Cardiac muscle cell (in vitro differentiated cells and primary cell): ENCODE measurements around the gene NISCH. TPM values are rescaled to one million over a fixed set of nuclear protein-coding genes. Genes with fewer than 3 reads are reported as not detected.
A peak's percentile ranks its signal among the peaks of the same experiment; 100 is the strongest.

Experiments
- DNase-seq, 2 donors: peaks; one replicate each; pipeline versions ENCODE4 v3.0.0 to v3.0.0-alpha.2; 2010 to 2017; ENCODE audit warnings: low read depth in 1 of 2, low spot score in 1 of 2
- H3K27ac ChIP-seq: fragments of 200-600 bp; sonication (generic); 2 replicates; pipeline ENCODE4 v1.5.1; 2016
- H3K27me3 ChIP-seq: fragments of 200-600 bp; sonication (generic); 2 replicates; pipeline ENCODE4 v1.6.0; 2016; ENCODE audit warnings: control low read depth
- H3K36me3 ChIP-seq: fragments of 200-600 bp; sonication (generic); 2 replicates; pipeline ENCODE4 v1.5.1; 2016; ENCODE audit warnings: control low read depth
- H3K4me1 ChIP-seq: fragments of 200-600 bp; sonication (generic); 2 replicates; pipeline ENCODE4 v1.8.1; 2017; ENCODE audit warnings: low read depth, mild to moderate bottlenecking, mixed run types
- H3K4me3 ChIP-seq: fragments of 200-600 bp; sonication (generic); 2 replicates; pipeline ENCODE4 v1.5.1; 2016; ENCODE audit warnings: mild to moderate bottlenecking
- H3K9me3 ChIP-seq: fragments of 200-600 bp; sonication (generic); 2 replicates; pipeline ENCODE4 v1.5.1; 2017; ENCODE audit warnings: low read depth, mild to moderate bottlenecking, control low read depth
- CTCF ChIP-seq: IDR thresholded peaks from 2 replicates; pipeline ENCODE4 v1.5.1; 2012; ENCODE audit warnings: low read depth, mild to moderate bottlenecking, low read length
- polyA plus RNA-seq: library from polyadenylated mRNA; unstranded; fragments of >200 nt; fragmentation: Nextera tagmentation; extraction: Ambion mirVana; gene quantifications from 2 replicates; pipeline ENCODE4 v1.2.1, GENCODE V29; 2016
- total RNA-seq: library from RNA; depleted of rRNA; stranded (reverse); fragments of >200 nt; gene quantifications from 2 replicates; pipeline ENCODE4 v1.2.3, GENCODE V29; 2016

Gene NISCH
- total and polyA plus RNA-seq, 2 experiments from 2014 or later = 80.8 to 205 TPM

- Histone ChIP-seq H3K27me3 (no peaks in the 10 kb centered on the region), H3K4me3 (no peak overlapping the region), H3K4me1 (peaks cover 25% of the 10 kb centered on the region), H3K27ac (peak overlapping the region; percentile 85), H3K36me3 (no peaks in the 10 kb centered on the region), H3K9me3 (no peaks in the 10 kb centered on the region)
- peak in 1 of 2 donors; percentile 66 for DNase-seq
- no peak for TF ChIP-seq CTCF
Observed at GRCh38 chr3:52432691-52433141, 22.7 kb upstream of the NISCH start.

DNA sequence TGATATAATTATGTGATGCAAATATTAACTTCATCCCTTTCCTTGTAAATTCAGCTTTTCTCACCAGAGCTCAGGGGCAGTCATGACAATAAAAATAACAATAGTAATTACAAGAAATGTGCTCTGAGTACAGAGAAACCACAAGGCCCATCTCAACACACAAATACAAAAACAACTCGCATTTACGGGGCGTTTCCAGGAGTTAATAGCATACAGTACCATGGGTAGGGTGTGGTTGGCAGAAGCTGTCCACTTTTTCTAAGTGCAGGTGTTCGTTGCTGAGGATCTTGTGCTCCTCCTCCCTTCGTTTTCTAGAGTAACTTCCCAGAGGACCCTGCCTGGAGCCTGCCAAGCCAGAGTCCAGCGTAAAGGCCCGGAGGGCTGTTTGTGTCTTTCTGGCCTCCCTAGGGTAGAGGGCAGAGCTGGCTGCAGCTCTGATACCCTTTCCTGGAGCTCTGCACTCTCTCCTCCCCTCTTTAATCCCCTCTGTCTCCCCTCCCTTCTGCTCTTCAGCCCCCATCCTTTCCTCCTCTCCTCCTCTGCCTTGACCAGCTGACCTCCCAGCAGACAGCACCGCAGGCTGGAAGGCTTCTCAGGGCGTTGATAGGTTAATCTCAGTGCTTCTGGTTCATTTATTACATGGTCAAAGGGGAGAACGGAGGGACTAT, 21.9 kb upstream of the NISCH start:
- no peak overlapping the region for H3K4me3 ChIP-seq
- peaks cover 25% of the 10 kb centered on the region for H3K4me1 ChIP-seq
- peak; percentile 30 to 69 for DNase-seq
- no peaks in the 10 kb centered on the region for H3K27me3 ChIP-seq
- peak overlapping the region; percentile 85 for H3K27ac ChIP-seq
- no peaks in the 10 kb centered on the region for H3K36me3 ChIP-seq
- H3K9me3 ChIP-seq = no peaks in the 10 kb centered on the region
- TF ChIP-seq CTCF = no peak

DNA sequence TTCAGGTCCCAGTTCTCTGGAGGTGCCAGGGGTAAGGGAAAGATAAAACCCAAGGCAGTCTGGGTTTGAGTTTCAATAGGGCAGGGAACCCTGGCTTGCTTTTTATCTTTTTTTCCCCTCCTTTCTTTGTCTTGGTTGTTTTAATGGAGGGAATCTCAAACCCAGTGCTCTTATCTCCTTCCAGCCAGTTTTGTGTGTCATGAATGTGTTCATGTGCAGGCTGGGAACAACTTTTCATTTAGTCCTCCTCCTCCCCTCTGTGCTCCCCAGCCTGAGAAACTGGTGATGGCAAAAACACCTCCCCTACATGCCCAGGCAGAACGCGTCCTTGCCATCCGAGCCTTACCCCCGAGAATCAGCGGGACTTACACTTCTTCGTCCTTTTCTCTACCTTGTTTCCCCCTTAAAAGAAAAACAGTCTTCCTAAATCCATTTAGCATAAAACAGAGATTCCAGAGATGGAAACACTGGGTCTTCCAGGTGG, 21.4 kb upstream of the NISCH start:
- TF ChIP-seq CTCF = no peak
- H3K4me1 ChIP-seq = peaks cover 25% of the 10 kb centered on the region
- H3K27me3 ChIP-seq = no peaks in the 10 kb centered on the region
- peak overlapping the region; percentile 85 for H3K27ac ChIP-seq
- no peak for DNase-seq
- H3K9me3 ChIP-seq = no peaks in the 10 kb centered on the region
- H3K36me3 ChIP-seq = no peaks in the 10 kb centered on the region
- no peak overlapping the region for H3K4me3 ChIP-seq

DNA sequence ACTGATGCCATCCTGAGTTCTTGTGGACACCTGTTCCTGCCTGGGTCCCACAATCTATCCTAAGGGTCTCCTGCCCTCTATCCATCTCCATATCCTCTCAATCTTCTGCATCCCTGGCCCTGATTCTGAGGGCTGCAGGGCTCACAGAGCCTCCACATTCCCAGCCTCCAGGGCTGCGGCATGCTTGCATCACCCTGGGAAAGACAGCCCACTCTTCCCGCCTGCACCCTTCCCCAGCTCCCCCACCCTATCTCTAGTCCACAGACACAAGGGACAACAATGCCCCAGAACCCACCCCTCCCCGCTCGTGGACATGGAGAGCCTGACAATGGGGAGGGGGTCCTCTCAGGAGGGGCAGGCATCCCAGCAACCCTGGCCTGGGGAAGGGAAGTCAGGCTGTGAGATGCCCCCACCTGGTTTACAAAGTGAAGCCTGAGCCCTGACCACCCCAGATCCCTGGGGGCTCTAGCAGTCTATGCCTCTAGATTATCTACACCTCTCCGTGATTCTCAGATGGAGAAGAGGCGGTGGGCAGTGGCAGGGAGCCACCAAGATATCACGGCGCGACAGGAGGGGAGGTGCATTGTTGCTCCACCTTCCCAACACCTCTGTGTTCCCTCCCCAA, 20.8 kb upstream of the NISCH start:
- Histone ChIP-seq H3K36me3 (no peaks in the 10 kb centered on the region), H3K4me1 (peaks cover 25% of the 10 kb centered on the region), H3K9me3 (no peaks in the 10 kb centered on the region), H3K4me3 (no peak overlapping the region), H3K27ac (peak overlapping the region; percentile 85), H3K27me3 (no peaks in the 10 kb centered on the region)
- no peak for TF ChIP-seq CTCF
- peak in 1 of 2 donors; percentile 29 for DNase-seq

DNA sequence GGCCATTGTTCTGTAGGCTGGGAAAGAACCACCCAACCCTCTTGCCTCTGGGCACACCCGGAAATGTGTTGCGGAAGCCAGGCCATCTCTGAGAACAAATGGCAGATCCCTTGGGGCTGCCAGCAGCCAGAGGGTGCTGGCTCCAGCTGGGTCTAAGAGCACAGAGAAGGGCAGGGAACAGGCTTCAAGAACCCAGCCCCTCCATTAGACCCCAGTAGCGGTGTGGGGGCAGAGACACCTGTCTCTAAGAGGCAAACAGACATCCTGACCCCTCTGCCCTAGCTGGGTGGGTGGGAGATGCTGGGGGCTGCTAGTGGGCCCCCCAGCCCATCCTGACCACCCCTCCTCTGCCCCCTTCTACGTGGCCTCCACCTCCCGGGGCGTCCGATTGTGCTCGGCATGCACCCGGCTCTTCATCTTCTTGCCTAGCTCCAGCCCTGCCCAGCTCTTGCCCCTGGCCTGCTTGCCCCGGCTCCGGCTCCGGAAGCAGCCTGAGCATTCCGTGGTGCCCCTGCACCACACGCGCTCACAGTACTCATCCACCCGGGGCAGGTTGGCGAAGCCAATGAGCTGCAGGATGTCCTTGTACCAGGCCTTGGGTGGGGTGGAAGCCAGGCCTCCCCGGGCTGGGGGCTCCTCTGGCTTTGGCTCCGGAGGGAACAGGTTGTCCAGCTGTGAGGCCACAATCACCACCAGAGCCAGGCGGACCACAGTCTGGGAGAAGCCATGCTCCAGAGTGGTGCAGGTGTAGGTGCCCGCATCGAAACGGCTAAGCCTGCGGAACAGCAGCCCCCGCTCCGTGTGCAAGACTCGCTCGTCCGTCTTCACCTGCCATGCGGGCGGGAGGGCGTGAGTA, 19.9 kb upstream of the NISCH start:
- no peaks in the 10 kb centered on the region for H3K9me3 ChIP-seq
- TF ChIP-seq CTCF = no peak
- no peak overlapping the region for H3K4me3 ChIP-seq
- H3K36me3 ChIP-seq = no peaks in the 10 kb centered on the region
- peaks cover 25% of the 10 kb centered on the region for H3K4me1 ChIP-seq
- no peak for DNase-seq
- no peaks in the 10 kb centered on the region for H3K27me3 ChIP-seq
- peak overlapping the region; percentile 85 for H3K27ac ChIP-seq
